Muscle of leg (tissue), 11 donors: ENCODE data around the gene MEST. TPM values are rescaled to one million over a fixed set of nuclear protein-coding genes. Genes with fewer than 3 reads are reported as not detected.
A peak's percentile ranks its signal among the peaks of the same experiment; 100 is the strongest.

Source experiments
- DNase-seq: peaks from one replicate; pipeline ENCODE4 v3.0.0; 2013
- H3K27ac ChIP-seq: one replicate; pipeline ENCODE4 v1.5.1; 2013; ENCODE audit warnings: mild to moderate bottlenecking, low read length, control low read depth
- H3K27me3 ChIP-seq: one replicate; pipeline ENCODE4 v1.6.1; 2013; ENCODE audit warnings: low read length; ENCODE audit not compliant: control insufficient read depth, insufficient read depth
- H3K36me3 ChIP-seq: one replicate; pipeline ENCODE4 v1.6.1; 2013; ENCODE audit warnings: low read length; ENCODE audit not compliant: control insufficient read depth, insufficient read depth
- H3K4me1 ChIP-seq: one replicate; pipeline ENCODE4 v1.6.1; 2013; ENCODE audit warnings: low read length; ENCODE audit not compliant: control insufficient read depth, insufficient read depth
- H3K4me3 ChIP-seq: one replicate; pipeline ENCODE4 v1.5.1; 2013; ENCODE audit warnings: low read length, control low read depth
- H3K9me3 ChIP-seq: replicated peaks from 2 replicates; pipeline ENCODE4 v1.6.1; 2013; ENCODE audit warnings: low read depth, low read length; ENCODE audit not compliant: control insufficient read depth
- WGBS: methylation state at CpG from one replicate; pipeline ENCODE4 v1.1.5; 2013; ENCODE audit warnings: missing lambda C conversion rate; ENCODE audit not compliant: insufficient coverage; 5-methylcytosine and 5-hydroxymethylcytosine counted together
- polyA plus RNA-seq, 8 donors: library from polyadenylated mRNA; unstranded; fragments of 120-200 nt; gene quantifications; one replicate each; pipeline versions ENCODE4 v1.2.1 to v1.2.3, GENCODE V29; 2013; ENCODE audit warnings: inconsistent platforms in 1 of 8, low replicate concordance in 1 of 8; ENCODE audit not compliant: insufficient read length in 8 of 8, insufficient read depth in 1 of 8
- total RNA-seq: library from RNA; stranded (reverse); fragments of 120-200 nt; gene quantifications from one replicate; pipeline ENCODE4 v1.2.4, GENCODE V29; 2013

MEST gene
- total and polyA plus RNA-seq, 9 donors, result 702 to 1,263 (median 879) TPM

DNA sequence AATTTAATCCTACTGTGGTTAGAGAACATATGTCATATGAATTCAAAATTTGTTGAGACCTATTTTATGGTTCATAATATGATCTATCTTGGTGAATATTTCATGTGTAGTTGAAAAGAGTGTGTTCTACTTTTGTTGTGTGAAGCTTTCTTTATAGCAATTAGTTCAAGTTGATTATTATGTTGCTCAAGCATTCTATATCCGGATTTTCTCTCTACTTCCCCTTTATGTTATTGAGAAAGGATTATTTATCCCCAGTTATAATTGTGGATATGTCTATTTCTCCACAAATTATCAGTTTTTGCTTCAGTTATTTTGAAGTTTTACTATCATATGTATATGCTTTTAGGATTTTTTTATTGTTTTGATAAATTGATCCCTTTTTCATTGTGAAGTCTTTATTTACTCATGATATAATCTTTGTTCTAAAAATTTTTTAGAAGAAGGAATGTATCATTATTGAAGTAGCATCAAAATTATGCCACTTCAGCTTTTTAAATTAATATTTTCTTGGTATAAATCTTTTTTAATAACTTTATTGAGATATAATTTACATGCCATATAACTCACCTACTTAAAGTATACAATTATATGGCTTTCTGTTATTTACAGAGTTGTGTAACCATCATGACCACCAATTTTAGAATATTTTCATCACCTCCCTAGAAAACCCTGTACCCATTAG, 12.0 kb upstream of the MEST start:
- no CpG with 5 or more reads among the region's 1 CpG for WGBS
- Histone ChIP-seq H3K27ac (no peak overlapping the region), H3K9me3 (peaks cover 7% of the 10 kb centered on the region)

DNA sequence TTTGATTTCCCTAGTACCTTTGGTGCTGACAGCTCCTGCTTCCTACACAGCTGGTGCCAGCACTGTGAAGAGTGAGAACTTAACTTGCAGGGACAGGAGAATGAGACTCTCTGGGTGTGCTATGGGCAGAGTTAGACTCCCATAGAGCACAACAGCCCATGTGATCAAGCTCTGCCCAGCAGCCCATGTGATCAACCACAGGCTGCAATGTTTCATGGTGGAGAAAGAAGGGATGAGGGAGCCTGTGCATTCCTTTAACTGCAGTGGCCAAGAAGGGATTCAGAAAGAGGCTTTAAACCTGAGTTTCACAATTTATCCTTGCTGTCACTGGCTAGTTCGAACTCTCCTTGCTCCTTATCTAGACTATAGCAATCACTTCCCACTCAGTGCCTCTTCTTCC, 10.0 kb upstream of the MEST start:
- Histone ChIP-seq H3K4me1 (peaks cover 18% of the 10 kb centered on the region), H3K9me3 (peaks cover 7% of the 10 kb centered on the region), H3K4me3 (no peak overlapping the region), H3K36me3 (no peaks in the 10 kb centered on the region), H3K27ac (peak overlapping the region; percentile 36), H3K27me3 (no peaks in the 10 kb centered on the region)
- peak; percentile 42 for DNase-seq
- no CpG with 5 or more reads among the region's 1 CpG for WGBS

More for the DNA sequence above, 12.0 kb upstream of the MEST start:
- Histone ChIP-seq H3K4me3 (no peak overlapping the region), H3K4me1 (peaks cover 17% of the 10 kb centered on the region), H3K27me3 (no peaks in the 10 kb centered on the region), H3K36me3 (no peaks in the 10 kb centered on the region)
- no peak for DNase-seq

DNA sequence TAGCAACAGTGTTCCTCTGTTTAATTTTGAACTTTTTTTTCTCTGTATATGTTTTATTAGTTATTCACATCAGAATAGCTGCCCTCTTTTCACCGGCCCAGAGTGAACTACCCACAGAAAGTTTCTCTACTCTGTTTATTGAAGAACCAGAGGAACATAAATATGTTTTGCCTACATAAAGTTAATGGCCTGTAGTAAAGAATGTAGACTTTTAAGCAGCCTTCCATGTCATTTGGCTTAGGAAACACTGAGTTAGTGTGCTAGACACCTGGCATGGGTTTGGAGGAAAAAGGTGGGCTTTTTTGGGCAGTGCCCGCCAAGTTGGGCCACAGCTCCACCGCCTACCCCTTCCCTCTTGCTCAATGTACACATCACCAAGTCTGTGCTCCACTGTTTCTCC, 8.9 kb upstream of the MEST start:
- DNase-seq, result no peak
- no CpG with 5 or more reads among the region's 3 CpGs for WGBS
- H3K4me3 ChIP-seq, result no peak overlapping the region
- H3K27me3 ChIP-seq, result no peaks in the 10 kb centered on the region
- no peaks in the 10 kb centered on the region for H3K36me3 ChIP-seq
- peaks cover 3% of the 10 kb centered on the region for H3K9me3 ChIP-seq
- peaks cover 17% of the 10 kb centered on the region for H3K4me1 ChIP-seq
- no peak overlapping the region for H3K27ac ChIP-seq

DNA sequence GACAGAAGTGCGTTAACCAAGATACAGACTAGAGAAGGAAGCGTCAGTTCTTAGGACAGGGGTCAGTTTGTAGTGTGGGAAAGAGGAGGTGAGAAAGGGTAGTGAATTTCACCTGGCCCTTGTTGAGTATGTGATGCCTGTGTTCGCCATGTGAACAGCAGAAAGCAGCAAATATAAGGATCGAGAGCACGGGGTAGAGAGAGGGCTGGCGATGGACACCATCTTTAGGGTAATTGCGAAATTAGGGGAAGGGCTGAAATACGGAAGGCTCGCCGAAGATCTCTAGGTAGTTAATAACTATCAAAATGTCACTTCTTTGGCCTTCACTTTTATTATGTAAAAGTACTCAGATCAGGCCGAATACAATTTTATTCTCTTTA, 6.2 kb upstream of the MEST start:
- H3K9me3 ChIP-seq, result no peaks in the 10 kb centered on the region
- no peak overlapping the region for H3K4me3 ChIP-seq
- H3K36me3 ChIP-seq, result no peaks in the 10 kb centered on the region
- H3K27me3 ChIP-seq, result no peaks in the 10 kb centered on the region
- H3K4me1 ChIP-seq, result peaks cover 30% of the 10 kb centered on the region
- H3K27ac ChIP-seq, result no peak overlapping the region
- DNase-seq, result no peak
- 94% methylated on average over 3 of the region's 11 CpGs for WGBS

DNA sequence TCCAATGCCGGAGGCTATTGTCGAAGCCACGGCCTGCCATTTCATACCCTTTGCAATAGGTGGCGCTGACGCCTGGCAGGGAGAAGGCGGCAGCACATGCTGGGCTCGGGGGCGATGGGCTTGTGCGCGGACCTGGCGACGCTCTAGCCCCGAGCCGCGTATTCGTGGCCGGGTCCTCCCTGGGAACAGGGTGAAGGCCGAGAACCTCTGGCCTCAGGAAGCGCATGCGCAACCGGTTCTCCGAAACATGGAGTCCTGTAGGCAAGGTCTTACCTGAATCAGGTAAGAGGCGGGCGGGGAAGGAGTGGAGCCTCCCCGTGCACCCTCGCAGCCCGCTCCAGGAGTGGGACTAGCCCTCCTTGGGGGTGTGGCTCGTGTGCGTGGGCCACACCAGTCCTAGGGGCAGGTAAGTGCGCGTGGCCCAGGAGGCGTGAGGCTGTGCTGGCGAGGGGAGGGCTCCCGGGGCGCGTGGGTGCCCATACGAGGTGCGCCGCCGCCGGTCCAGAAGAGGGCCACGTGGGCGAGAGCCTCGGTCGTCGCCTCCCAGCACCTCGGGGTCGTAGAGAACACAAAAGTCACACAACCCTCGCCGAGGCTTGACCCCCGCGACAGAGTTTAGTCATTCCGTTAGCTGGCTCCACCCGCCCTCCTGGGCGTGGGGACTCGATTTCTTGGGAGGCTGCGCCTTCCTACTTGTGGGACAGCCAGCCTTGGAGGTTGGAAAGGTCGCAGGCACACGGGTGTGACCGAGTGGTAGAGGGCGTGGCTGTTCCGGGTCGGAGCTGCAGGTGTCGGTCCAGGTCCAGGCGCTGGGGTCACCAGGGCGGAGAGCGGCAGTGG, 5.6 kb upstream of the MEST start:
- Histone ChIP-seq H3K36me3 (no peaks in the 10 kb centered on the region), H3K27me3 (no peaks in the 10 kb centered on the region), H3K4me1 (peaks cover 30% of the 10 kb centered on the region), H3K9me3 (peaks cover 3% of the 10 kb centered on the region), H3K27ac (no peak overlapping the region), H3K4me3 (peak overlapping the region; percentile 33)
- DNase-seq, result no peak
- 33% methylated on average over 67 of the region's 67 CpGs for WGBS

DNA sequence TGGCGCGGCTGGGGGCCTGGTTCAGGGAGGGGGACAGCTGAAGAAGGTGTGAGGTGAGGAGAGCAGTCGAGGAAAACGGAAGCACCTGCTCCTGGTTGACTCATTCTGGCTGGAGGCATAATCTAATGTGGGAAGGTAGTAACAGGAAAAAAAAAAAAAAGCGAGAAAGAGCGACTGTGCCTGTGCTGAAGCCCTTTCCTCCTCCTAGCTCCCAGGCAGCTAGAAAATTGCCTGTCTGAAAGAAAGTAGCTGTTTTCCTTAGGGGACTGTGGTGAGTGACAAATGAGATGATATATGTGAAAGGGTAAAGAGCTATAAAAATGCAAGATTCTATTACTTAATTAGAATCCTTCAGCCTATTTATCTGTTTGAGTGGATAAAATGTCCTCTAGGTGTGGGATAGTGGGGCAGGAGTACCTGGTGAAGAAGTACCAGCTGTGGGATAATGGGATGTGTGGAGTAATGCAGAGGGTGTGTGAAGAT, 4.9 kb upstream of the MEST start:
- Histone ChIP-seq H3K27ac (no peak overlapping the region), H3K36me3 (no peaks in the 10 kb centered on the region), H3K9me3 (peaks cover 4% of the 10 kb centered on the region), H3K4me3 (peak overlapping the region; percentile 33), H3K27me3 (no peaks in the 10 kb centered on the region), H3K4me1 (peaks cover 27% of the 10 kb centered on the region)
- WGBS, result 33% methylated on average over 4 of the region's 6 CpGs
- DNase-seq, result no peak

DNA sequence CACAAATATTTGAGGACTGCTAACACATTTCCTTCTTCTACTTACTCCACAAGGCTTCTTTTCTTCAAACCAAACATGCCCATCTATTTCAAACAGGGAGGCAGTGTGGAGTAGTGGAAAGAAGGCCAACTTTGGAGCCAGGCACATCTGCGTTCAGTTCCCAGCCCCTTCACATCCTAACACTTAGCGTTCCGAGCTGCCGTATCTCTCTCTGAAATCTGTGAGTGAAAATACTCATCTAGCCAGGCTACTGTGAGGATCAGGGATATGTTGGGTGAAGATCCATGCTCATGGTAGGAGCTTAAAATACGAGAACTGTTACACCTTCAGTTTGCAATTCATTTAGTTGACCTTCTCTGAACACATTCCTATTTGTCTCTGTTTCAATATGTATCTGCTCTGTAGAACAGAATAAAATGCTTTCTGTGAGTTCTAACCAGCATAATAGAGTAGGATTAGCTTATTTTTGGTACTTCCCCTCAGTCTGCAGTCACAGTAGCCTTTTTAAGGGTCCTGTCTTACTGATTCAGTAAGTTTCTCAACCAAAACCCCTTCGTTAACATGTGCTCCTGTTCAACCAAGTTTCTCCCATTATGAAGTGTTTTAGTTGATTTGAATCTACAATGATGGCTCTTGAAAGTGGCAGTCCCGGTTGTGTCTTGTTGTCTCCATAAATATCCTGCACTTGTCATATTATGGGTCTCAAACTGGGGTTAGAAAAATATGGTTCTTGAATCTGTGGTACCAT, 3.3 kb upstream of the MEST start:
- no peaks in the 10 kb centered on the region for H3K27me3 ChIP-seq
- no peak for DNase-seq
- peak overlapping the region; percentile 96 for H3K27ac ChIP-seq
- no peak overlapping the region for H3K4me3 ChIP-seq
- H3K4me1 ChIP-seq, result peaks cover 27% of the 10 kb centered on the region
- WGBS, result no CpG with 5 or more reads among the region's 7 CpGs
- peaks cover 4% of the 10 kb centered on the region for H3K9me3 ChIP-seq
- H3K36me3 ChIP-seq, result no peaks in the 10 kb centered on the region

DNA sequence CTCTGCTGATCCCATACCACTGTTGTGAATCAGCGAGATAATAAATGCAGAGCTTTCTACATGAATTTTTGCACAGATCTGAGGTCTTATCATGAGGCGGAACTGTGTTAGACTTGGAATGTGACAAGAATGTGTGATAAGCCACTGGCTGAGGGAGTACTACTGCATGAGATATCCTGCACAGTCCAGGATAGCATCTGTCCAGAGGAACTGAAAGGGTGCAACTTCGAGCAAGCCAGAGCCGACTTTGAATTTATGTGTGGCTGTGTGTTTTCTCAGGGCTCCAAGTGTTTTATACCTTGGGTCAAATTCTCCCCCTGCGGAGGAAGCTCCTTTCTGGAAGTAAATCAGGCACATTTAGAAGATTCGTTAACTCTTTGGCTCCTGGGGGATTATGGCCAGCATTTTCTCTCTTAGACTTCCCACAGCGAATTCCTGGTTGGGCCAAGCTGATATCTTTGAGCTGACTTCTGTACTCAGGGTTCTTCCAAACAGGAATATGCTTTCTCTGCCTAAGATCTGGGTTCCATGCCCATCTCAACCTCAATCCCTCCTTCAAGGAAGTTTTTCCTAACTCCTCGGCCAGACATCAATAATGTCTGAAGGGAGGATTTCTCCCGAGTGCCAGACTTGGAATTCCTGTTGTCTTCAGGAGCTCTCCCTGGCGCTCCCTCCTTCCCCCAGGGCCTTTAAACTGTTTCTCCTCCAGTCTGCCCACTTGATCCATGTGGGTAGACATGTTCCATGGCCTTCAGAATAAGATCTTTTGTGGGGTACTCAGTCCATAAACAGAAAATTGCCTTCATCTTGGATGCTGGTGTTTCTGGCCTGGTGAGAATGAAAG, 2.5 kb upstream of the MEST start:
- Histone ChIP-seq H3K27me3 (no peaks in the 10 kb centered on the region), H3K4me1 (peaks cover 27% of the 10 kb centered on the region), H3K27ac (peak overlapping the region; percentile 96), H3K9me3 (peaks cover 4% of the 10 kb centered on the region), H3K36me3 (no peaks in the 10 kb centered on the region), H3K4me3 (no peak overlapping the region)
- DNase-seq, result peak; percentile 85
- WGBS, result 38% methylated on average over 5 of the region's 10 CpGs

DNA sequence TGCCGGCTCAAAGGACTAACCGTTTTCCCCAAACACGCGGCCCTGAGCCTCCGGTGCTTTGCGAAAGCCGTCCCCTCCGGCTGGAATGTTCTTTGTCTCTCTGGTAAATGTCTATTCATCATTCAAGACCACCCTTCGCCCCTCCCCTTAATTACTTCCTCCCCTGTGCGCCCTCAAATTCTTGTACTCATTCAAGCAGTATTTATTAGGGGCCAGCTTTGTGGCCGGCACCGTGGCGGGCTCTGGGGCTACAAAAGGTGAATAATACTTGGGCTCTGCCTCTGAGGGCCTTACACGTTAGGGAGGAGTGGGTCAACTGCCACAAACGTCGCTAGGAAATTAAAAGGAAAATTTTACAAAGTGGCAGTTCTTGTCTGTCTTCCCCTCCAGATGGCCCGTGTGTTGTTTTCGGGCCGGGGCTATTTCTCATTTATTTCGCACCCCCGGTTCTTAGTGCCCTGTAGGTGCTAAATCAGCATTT, 1.5 kb upstream of the MEST start:
- Histone ChIP-seq H3K36me3 (peaks cover 4% of the 10 kb centered on the region), H3K27ac (peak overlapping the region; percentile 96), H3K4me3 (peak overlapping the region; percentile 19), H3K27me3 (no peaks in the 10 kb centered on the region), H3K4me1 (peaks cover 27% of the 10 kb centered on the region), H3K9me3 (peaks cover 4% of the 10 kb centered on the region)
- WGBS, result 55% methylated on average over 13 of the region's 21 CpGs
- peak; percentile 73 for DNase-seq
